K562 (cell line): ENCODE results near the gene DRD2. TPM values are rescaled to one million over a fixed set of nuclear protein-coding genes. Genes with fewer than 3 reads are reported as not detected.
A peak's percentile ranks its signal among the peaks of the same experiment; 100 is the strongest.

ENCODE experiments used
- ATAC-seq: fragments of 200-7000 bp; cut with Tn5 transposase; 3 replicates; pipeline ENCODE4 v1.9.1; 2020; ENCODE audit warnings: moderate library complexity
- BruUV-seq: library from RNA; stranded (reverse); fragments of 400-500 nt; replicated peaks from 2 replicates; lab custom pipeline; 2021; lab: Mats Ljungman, UMichigan
- CTCF ChIA-PET: fragments of 300-600 bp; formaldehyde crosslinking; extraction: SDS; loops from one replicate; lab custom pipeline; 2021; ENCODE audit warnings: low intra/inter-chr PET ratio; lab: Yijun Ruan, JAX
- POLR2A ChIA-PET: fragments of 300-600, 350-650 bp; sonication (Branson Sonifier 250); formaldehyde crosslinking; extraction: SDS; loops from one replicate; lab custom pipeline; 2021; ENCODE audit warnings: antibody characterized with exemption, inconsistent platforms; lab: Yijun Ruan, JAX
- DNase-seq, 4 experiments: peaks; one replicate each; pipeline versions ENCODE4 v3.0.0 to v3.0.0-alpha.2; 2011 to 2018; ENCODE audit warnings: low spot score in 3 of 4, mixed read lengths in 3 of 4; ENCODE audit errors: extremely low read depth in 1 of 4
- FAIRE-seq: peaks from 2 replicates; lab custom pipeline; 2011; peaks lifted over from hg19 to GRCh38; lab: Jason Lieb, UNC
- H2AFZ ChIP-seq: 2 replicates; pipeline ENCODE4 v1.6.0; 2011; ENCODE audit warnings: low read depth, low read length, control low read depth, inconsistent platforms
- H3K27ac ChIP-seq: fragments of 200-600 bp; 3 replicates; pipeline ENCODE4 v1.8.0; 2011; ENCODE audit warnings: low read depth, mild to moderate bottlenecking, control low read depth, inconsistent platforms, low read length, moderate library complexity, mixed read lengths; ENCODE audit errors: extremely low read depth
- H3K27me3 ChIP-seq, 2 experiments: fragments of 300-600 bp in 1 of 2; 2 replicates in 1 of 2; 3 replicates in 1 of 2; pipeline versions ENCODE4 v1.6.0 to v1.8.0; 2011; ENCODE audit warnings: inconsistent platforms in 2 of 2, low read length in 2 of 2, mild to moderate bottlenecking in 1 of 2, mixed read lengths in 1 of 2, moderate library complexity in 1 of 2; ENCODE audit not compliant: control insufficient read depth in 2 of 2, insufficient read depth in 2 of 2
- H3K36me3 ChIP-seq: fragments of 300-600 bp; 3 replicates; pipeline ENCODE4 v1.8.0; 2011; ENCODE audit warnings: mild to moderate bottlenecking, low read length, inconsistent platforms; ENCODE audit not compliant: control insufficient read depth, insufficient read depth
- H3K4me1 ChIP-seq, 2 experiments: fragments of 200-600 bp in 1 of 2; replicated peaks in 1 of 2; 2 replicates in 1 of 2; 3 replicates in 1 of 2; pipeline versions ENCODE4 v1.5.1 to v1.8.0; 2011; ENCODE audit warnings: inconsistent platforms in 2 of 2, low read length in 2 of 2, mild to moderate bottlenecking in 1 of 2, mixed read lengths in 1 of 2, moderate library complexity in 1 of 2; ENCODE audit not compliant: control insufficient read depth in 2 of 2, insufficient read depth in 2 of 2
- H3K4me2 ChIP-seq: 2 replicates; pipeline ENCODE4 v1.6.1; 2011; ENCODE audit warnings: low read length, control low read depth, inconsistent platforms, mixed read lengths; ENCODE audit not compliant: insufficient read depth
- H3K4me3 ChIP-seq: fragments of 200-600 bp; sonication (generic), shearing (Covaris generic); 2 replicates; pipeline ENCODE4 v1.5.1; 2016; ENCODE audit warnings: control low read depth, inconsistent platforms
- H3K79me2 ChIP-seq: fragments of 200-600 bp; 3 replicates; pipeline ENCODE4 v1.8.0; 2011; ENCODE audit warnings: low read length, inconsistent platforms; ENCODE audit not compliant: control insufficient read depth, insufficient read depth
- H3K9ac ChIP-seq, 2 experiments: 2 replicates each; pipeline versions ENCODE4 v1.6.0 to v1.6.1; 2011; ENCODE audit warnings: low read depth in 2 of 2, low read length in 2 of 2, control low read depth in 1 of 2, inconsistent platforms in 1 of 2, mild to moderate bottlenecking in 1 of 2, mixed read lengths in 1 of 2; ENCODE audit not compliant: insufficient read depth in 1 of 2
- H3K9me1 ChIP-seq: one replicate; pipeline ENCODE4 v1.6.0; 2011; ENCODE audit warnings: inconsistent platforms, mild to moderate bottlenecking, low read length, moderate library complexity; ENCODE audit not compliant: control insufficient read depth, insufficient read depth
- H3K9me3 ChIP-seq: replicated peaks from 2 replicates; pipeline ENCODE4 v1.5.1; 2011; ENCODE audit warnings: low read depth, low read length, inconsistent platforms; ENCODE audit not compliant: control insufficient read depth, insufficient read depth
- H4K20me1 ChIP-seq: replicated peaks from 2 replicates; pipeline ENCODE4 v1.6.1; 2011; ENCODE audit warnings: low read length, inconsistent platforms, mixed read lengths; ENCODE audit not compliant: control insufficient read depth, insufficient read depth
- CTCF ChIP-seq, 3 experiments: IDR thresholded peaks in 2 of 3; conservative IDR thresholded peaks in 1 of 3; 2 replicates each; pipeline ENCODE4 v1.5.1; 2011 to 2012; ENCODE audit warnings: low read length in 3 of 3, mild to moderate bottlenecking in 3 of 3, control low read depth in 2 of 3, improper control_type of control experiment in 1 of 3, inconsistent platforms in 1 of 3, low read depth in 1 of 3, mixed read lengths in 1 of 3, moderate library complexity in 1 of 3; ENCODE audit not compliant: insufficient read depth in 2 of 3
- MAZ ChIP-seq, 2 experiments: fragments of 450-650 bp in 1 of 2; sonication (generic) in 1 of 2; formaldehyde crosslinking; IDR thresholded peaks in 1 of 2; conservative IDR thresholded peaks in 1 of 2; 2 replicates each; pipeline versions ENCODE4 v1.4.0 to v1.5.0; 2020; ENCODE audit warnings: mild to moderate bottlenecking in 1 of 2, missing genetic modification reagents in 1 of 2
- WGBS: fragments of 100-300 bp; shearing (Covaris generic); methylation state at CpG from one replicate; pipeline ENCODE4 v1.1.6; 2016; ENCODE audit warnings: low coverage, mixed read lengths; ENCODE audit not compliant: insufficient coverage; ENCODE audit errors: missing lambda C conversion rate; 5-methylcytosine and 5-hydroxymethylcytosine counted together
- in situ Hi-C: fragments of 300-500 bp; cut with MboI; formaldehyde crosslinking; loops from 4 replicates; pipeline ENCODE4 v1.15.0; 2018; ENCODE audit warnings: inconsistent platforms, mixed read lengths
- intact Hi-C: fragments of 100-400 bp; cut with micrococcal nuclease; formaldehyde crosslinking; loops from 2 replicates; pipeline ENCODE4 v1.14.2; 2022
- polyA plus RNA-seq, 8 experiments: library from polyadenylated mRNA; depleted of rRNA in 4 of 8; stranded (reverse) in 5 of 8; unstranded in 3 of 8; fragments of >200 nt; fragmentation: Nextera tagmentation in 2 of 8; fragmentation: Illumina TruSeq in 1 of 8; extraction: Ambion mirVana in 2 of 8; extraction: Trizol in 1 of 8; gene quantifications; 2 replicates each; pipeline versions ENCODE4 v1.2.1 to v1.2.3, GENCODE V29; 2011 to 2014; ENCODE audit warnings: inconsistent platforms in 1 of 8, missing spikeins in 1 of 8
- total RNA-seq, 7 experiments: library from RNA; depleted of rRNA in 6 of 7; stranded (reverse); fragments of >200 nt in 6 of 7; fragmentation: Illumina TruSeq in 2 of 7; extraction: Trizol in 2 of 7; gene quantifications; 2 replicates each; pipeline versions ENCODE4 v1.2.1 to v1.2.3, GENCODE V29; 2011 to 2021; ENCODE audit warnings: low replicate concordance in 1 of 7

Gene DRD2
- total and polyA plus RNA-seq, 9 of the 15 experiments (the other 6 are each of a cell fraction or from before 2014, with no cell fraction given): not detected

- no peak overlapping the region for H3K9ac ChIP-seq
- H3K36me3 ChIP-seq: no peaks in the 10 kb centered on the region
- H3K79me2 ChIP-seq: no peaks in the 10 kb centered on the region
- 12% methylated on average over 15 of the region's 21 CpGs for WGBS
- in situ Hi-C loops (no loop called here), intact Hi-C loops (no loop called here)
- ATAC-seq: peak; percentile 62
- H3K4me3 ChIP-seq: no peak overlapping the region
- no peaks in the 10 kb centered on the region for H3K9me1 ChIP-seq
- no peaks in the 10 kb centered on the region for H3K4me1 ChIP-seq
- no peak for FAIRE-seq
- H3K9me3 ChIP-seq: no peaks in the 10 kb centered on the region
- H2AFZ ChIP-seq: no peak overlapping the region
- ChIA-PET POLR2A (no interaction called here), CTCF (no interaction called here)
- peaks cover 4 to 72% of the 10 kb centered on the region in 2 experiments; a peak in 3 of 5 replicates for H3K27me3 ChIP-seq
- no TSS peak for BruUV-seq
- DNase-seq: no peak
- H4K20me1 ChIP-seq: peaks cover 5% of the 10 kb centered on the region; the same call in 1 of the 2 replicates
- H3K4me2 ChIP-seq: no peak overlapping the region
- H3K27ac ChIP-seq: no peak overlapping the region
- TF ChIP-seq CTCF (IDR thresholded peaks at IDR 0.05 in 2 of 3, conservative IDR thresholded peaks at IDR 0.05 in 1 of 3; ENCODE audit: insufficient read depth in 2 of 3, low read depth in 1 of 3, low read length in 3 of 3) (0 out of 6 replicates have a peak, but pooled peaks of 2 of the 3 experiments have one; percentile 14 to 22), MAZ (CRISPR knock-in tag; conservative IDR thresholded peaks at IDR 0.05 in 1 of 2, IDR thresholded peaks at IDR 0.05 in 1 of 2) (no peak)
Measured at GRCh38 chr11:113410414-113411135, 64.6 kb downstream of the DRD2 start.
